Measurements from ENCODE around the gene FOXF1. TPM values are rescaled to one million over a fixed set of nuclear protein-coding genes. Genes with fewer than 3 reads are reported as not detected.

Gene FOXF1
- total and polyA plus RNA-seq, 2 of the 13 experiments (the other 11 are each of a cell fraction or from before 2014, with no cell fraction given): not detected

DNA sequence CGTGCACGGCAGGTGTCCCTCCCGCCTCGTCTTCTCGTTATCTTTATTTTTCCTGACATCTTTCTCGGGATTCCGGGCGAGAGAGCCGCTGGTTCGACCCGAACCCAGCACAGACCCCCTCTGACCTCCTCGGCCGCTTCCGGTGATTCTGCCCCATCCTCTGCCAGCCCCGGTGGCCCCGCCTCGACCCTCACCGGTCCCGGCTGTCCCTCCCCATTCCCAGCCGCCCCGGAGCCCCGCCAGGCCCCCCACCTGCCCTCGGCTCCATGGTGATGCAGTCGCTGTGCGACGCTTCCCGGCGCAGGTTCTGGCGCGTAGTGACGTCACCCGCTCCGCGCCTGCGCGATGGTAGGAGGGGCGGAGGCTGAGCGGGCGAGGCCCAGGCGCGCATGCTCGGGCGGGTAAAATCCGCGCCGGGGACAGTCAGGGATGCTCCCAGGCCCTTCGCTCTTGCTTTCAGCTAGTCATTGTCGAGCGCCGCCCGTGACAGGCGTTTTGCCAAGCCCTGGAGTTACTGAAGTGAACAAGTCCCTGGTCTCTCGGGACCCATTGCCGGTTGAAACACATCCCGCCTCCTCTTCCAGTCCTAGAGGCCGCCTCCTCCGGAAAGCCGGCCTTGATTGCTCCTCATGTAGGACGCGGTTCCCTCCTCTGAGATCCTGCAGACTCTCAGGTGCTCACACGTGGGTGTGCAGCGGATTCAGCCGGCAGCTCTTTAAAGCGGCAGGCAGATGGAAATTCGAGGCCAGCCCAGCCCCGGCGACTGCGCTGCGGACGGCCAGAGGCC, 44.8 kb downstream of the FOXF1 start, which contains the start of gene MTHFSD (continued):
- TF ChIP-seq, protein P1, sequence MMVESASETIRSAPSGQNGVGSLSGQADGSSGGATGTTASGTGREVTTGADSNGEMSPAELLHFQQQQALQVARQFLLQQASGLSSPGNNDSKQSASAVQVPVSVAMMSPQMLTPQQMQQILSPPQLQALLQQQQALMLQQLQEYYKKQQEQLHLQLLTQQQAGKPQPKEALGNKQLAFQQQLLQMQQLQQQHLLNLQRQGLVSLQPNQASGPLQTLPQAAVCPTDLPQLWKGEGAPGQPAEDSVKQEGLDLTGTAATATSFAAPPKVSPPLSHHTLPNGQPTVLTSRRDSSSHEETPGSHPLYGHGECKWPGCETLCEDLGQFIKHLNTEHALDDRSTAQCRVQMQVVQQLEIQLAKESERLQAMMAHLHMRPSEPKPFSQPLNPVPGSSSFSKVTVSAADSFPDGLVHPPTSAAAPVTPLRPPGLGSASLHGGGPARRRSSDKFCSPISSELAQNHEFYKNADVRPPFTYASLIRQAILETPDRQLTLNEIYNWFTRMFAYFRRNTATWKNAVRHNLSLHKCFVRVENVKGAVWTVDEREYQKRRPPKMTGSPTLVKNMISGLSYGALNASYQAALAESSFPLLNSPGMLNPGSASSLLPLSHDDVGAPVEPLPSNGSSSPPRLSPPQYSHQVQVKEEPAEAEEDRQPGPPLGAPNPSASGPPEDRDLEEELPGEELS (CRISPR knock-in tag; IDR thresholded peaks at IDR 0.05): no peak
- TF ChIP-seq SRF (IDR thresholded peaks at IDR 0.05; ENCODE audit: low read depth, low read length) (peak; percentile 77; the same call in 1 of the 2 replicates), ZNF329 (CRISPR knock-in tag; IDR thresholded peaks at IDR 0.05; ENCODE audit: low read depth) (peak; percentile 71; the same call in 1 of the 2 replicates), TP53 (CRISPR knock-in tag; conservative IDR thresholded peaks at IDR 0.05) (0 out of 2 replicates have a peak, but pooled peaks have one; percentile 69), ZNF431 (CRISPR knock-in tag; IDR thresholded peaks at IDR 0.05; ENCODE audit: borderline replicate concordance, low read depth) (no peak), ZNF546 (CRISPR knock-in tag; conservative IDR thresholded peaks at IDR 0.05) (peak; percentile 80; the same call in 1 of the 2 replicates), NFATC3 (CRISPR knock-in tag; IDR thresholded peaks at IDR 0.05) (peak; percentile 73; the same call in 1 of the 2 replicates), ZNF775 (CRISPR knock-in tag; IDR thresholded peaks at IDR 0.05; ENCODE audit: borderline replicate concordance) (no peak), ZFP82 (CRISPR knock-in tag; IDR thresholded peaks at IDR 0.05; ENCODE audit: borderline replicate concordance) (peak; percentile 78; the same call in 1 of the 2 replicates), HNRNPK (IDR thresholded peaks at IDR 0.05; ENCODE audit: low read depth, low read length, poor library complexity, severe bottlenecking) (peak; percentile 36)
- TF ChIP-seq, protein P2, sequence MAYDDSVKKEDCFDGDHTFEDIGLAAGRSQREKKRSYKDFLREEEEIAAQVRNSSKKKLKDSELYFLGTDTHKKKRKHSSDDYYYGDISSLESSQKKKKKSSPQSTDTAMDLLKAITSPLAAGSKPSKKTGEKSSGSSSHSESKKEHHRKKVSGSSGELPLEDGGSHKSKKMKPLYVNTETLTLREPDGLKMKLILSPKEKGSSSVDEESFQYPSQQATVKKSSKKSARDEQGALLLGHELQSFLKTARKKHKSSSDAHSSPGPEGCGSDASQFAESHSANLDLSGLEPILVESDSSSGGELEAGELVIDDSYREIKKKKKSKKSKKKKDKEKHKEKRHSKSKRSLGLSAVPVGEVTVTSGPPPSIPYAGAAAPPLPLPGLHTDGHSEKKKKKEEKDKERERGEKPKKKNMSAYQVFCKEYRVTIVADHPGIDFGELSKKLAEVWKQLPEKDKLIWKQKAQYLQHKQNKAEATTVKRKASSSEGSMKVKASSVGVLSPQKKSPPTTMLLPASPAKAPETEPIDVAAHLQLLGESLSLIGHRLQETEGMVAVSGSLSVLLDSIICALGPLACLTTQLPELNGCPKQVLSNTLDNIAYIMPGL (CRISPR knock-in tag; IDR thresholded peaks at IDR 0.05; ENCODE audit: borderline replicate concordance in 1 of 2, low read depth in 1 of 2): peak; percentile 69 to 87
- TF ChIP-seq, protein P3, sequence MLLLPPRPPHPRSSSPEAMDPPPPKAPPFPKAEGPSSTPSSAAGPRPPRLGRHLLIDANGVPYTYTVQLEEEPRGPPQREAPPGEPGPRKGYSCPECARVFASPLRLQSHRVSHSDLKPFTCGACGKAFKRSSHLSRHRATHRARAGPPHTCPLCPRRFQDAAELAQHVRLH (CRISPR knock-in tag; IDR thresholded peaks at IDR 0.05; ENCODE audit: borderline replicate concordance, low read depth): no peak; the same call in 1 of the 2 replicates
- TF ChIP-seq, protein P4, sequence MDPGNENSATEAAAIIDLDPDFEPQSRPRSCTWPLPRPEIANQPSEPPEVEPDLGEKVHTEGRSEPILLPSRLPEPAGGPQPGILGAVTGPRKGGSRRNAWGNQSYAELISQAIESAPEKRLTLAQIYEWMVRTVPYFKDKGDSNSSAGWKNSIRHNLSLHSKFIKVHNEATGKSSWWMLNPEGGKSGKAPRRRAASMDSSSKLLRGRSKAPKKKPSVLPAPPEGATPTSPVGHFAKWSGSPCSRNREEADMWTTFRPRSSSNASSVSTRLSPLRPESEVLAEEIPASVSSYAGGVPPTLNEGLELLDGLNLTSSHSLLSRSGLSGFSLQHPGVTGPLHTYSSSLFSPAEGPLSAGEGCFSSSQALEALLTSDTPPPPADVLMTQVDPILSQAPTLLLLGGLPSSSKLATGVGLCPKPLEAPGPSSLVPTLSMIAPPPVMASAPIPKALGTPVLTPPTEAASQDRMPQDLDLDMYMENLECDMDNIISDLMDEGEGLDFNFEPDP (CRISPR knock-in tag; conservative IDR thresholded peaks at IDR 0.05): no peak
- TF ChIP-seq, protein P5, sequence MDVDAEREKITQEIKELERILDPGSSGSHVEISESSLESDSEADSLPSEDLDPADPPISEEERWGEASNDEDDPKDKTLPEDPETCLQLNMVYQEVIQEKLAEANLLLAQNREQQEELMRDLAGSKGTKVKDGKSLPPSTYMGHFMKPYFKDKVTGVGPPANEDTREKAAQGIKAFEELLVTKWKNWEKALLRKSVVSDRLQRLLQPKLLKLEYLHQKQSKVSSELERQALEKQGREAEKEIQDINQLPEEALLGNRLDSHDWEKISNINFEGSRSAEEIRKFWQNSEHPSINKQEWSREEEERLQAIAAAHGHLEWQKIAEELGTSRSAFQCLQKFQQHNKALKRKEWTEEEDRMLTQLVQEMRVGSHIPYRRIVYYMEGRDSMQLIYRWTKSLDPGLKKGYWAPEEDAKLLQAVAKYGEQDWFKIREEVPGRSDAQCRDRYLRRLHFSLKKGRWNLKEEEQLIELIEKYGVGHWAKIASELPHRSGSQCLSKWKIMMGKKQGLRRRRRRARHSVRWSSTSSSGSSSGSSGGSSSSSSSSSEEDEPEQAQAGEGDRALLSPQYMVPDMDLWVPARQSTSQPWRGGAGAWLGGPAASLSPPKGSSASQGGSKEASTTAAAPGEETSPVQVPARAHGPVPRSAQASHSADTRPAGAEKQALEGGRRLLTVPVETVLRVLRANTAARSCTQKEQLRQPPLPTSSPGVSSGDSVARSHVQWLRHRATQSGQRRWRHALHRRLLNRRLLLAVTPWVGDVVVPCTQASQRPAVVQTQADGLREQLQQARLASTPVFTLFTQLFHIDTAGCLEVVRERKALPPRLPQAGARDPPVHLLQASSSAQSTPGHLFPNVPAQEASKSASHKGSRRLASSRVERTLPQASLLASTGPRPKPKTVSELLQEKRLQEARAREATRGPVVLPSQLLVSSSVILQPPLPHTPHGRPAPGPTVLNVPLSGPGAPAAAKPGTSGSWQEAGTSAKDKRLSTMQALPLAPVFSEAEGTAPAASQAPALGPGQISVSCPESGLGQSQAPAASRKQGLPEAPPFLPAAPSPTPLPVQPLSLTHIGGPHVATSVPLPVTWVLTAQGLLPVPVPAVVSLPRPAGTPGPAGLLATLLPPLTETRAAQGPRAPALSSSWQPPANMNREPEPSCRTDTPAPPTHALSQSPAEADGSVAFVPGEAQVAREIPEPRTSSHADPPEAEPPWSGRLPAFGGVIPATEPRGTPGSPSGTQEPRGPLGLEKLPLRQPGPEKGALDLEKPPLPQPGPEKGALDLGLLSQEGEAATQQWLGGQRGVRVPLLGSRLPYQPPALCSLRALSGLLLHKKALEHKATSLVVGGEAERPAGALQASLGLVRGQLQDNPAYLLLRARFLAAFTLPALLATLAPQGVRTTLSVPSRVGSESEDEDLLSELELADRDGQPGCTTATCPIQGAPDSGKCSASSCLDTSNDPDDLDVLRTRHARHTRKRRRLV (CRISPR knock-in tag; IDR thresholded peaks at IDR 0.05): 0 out of 2 replicates have a peak, but pooled peaks have one; percentile 56

Measured in HepG2 (cell line).